ENCODE measurements around the gene SLC35F4.

Gene SLC35F4

DNA sequence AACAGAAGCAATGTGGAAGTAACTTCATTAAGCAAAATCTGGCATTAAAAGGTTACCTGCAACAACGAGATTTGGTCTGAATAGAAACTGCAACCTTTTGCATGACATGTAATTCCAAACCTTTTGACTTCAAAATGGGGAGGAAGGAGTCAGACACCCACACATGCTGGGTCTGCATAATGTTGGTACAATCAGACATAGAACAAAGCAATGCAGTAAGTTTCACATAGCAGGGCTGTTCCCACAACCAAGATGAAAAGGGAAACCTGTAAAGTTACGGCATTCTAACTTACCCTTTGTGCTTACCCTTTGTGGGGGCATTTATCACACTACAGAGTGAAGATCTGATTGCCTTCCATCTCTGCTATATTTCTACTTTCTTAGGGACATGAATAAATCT lies 10.1 kb upstream of the SLC35F4 start:
- TF ChIP-seq GABPA (IDR thresholded peaks at IDR 0.05; ENCODE audit: low read depth) (no peak), POLR2AphosphoS5 (IDR thresholded peaks at IDR 0.05; ENCODE audit: low read depth) (no peak), CTCF (IDR thresholded peaks at IDR 0.05; ENCODE audit: insufficient read depth, low read length) (no peak), REST (IDR thresholded peaks at IDR 0.05; ENCODE audit: insufficient replicate concordance, low read depth) (no peak), SPI1 (IDR thresholded peaks at IDR 0.05; ENCODE audit: borderline replicate concordance, low read depth) (no peak)
- DNase-seq (ENCODE audit: low read depth in 1 of 2, low spot score in 1 of 2): no peak
- Histone ChIP-seq H3K27ac (replicated peaks) (no peak overlapping the region), H3K4me3 (replicated peaks; ENCODE audit: insufficient read depth, low read length) (no peak overlapping the region), H3K27me3 (ENCODE audit: insufficient read depth, poor library complexity, severe bottlenecking) (no peaks in the 10 kb centered on the region)

- Histone ChIP-seq H3K27me3 (ENCODE audit: insufficient read depth, poor library complexity, severe bottlenecking) (no peaks in the 10 kb centered on the region), H3K27ac (replicated peaks) (no peak overlapping the region), H3K4me3 (replicated peaks; ENCODE audit: insufficient read depth, low read length) (no peak overlapping the region)
- TF ChIP-seq CTCF (IDR thresholded peaks at IDR 0.05; ENCODE audit: insufficient read depth, low read length) (no peak), POLR2AphosphoS5 (IDR thresholded peaks at IDR 0.05; ENCODE audit: low read depth) (no peak), GABPA (IDR thresholded peaks at IDR 0.05; ENCODE audit: low read depth) (no peak), SPI1 (IDR thresholded peaks at IDR 0.05; ENCODE audit: borderline replicate concordance, low read depth) (no peak), REST (IDR thresholded peaks at IDR 0.05; ENCODE audit: insufficient replicate concordance, low read depth) (no peak)
- no peak for DNase-seq (ENCODE audit: low read depth in 1 of 2, low spot score in 1 of 2)
Observed at GRCh38 chr14:57875296-57875695, 9.4 kb upstream of the SLC35F4 start.

DNA sequence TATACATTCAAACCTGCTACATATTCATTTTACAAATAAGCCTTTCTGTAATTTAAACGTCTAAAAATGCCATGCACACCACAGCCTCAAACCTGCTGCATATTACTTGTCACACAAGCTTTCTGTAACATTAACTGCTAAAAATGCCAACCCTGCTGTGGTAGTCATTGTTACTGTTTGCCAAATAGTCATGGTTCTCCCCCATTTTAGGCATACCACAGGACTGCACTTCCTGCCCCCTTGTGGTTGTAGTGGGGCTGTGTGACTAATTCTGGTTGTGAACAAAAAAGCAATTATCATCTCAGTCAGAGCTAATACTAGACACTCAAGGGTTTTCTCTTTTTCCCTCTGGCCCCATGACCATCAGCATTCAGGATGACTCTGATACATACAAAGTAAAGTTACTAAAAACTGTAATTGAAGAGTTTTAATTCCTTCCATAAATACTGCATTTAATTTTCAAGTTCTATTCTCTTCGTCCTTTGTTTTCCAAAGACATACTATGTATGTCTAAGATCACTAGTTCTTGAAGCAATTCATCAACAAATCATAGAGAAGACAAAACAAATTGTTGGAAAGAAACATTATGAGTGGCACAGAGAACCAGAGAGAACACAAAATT lies 5.7 kb upstream of the SLC35F4 start:
- DNase-seq (ENCODE audit: low read depth in 1 of 2, low spot score in 1 of 2): peak in 1 of 2 experiments; percentile 25
- H3K4me3 ChIP-seq (replicated peaks; ENCODE audit: insufficient read depth, low read length): no peak overlapping the region

More for the DNA sequence above, 5.7 kb upstream of the SLC35F4 start:
- Histone ChIP-seq H3K27me3 (ENCODE audit: insufficient read depth, poor library complexity, severe bottlenecking) (peaks cover under 1% of the 10 kb centered on the region), H3K27ac (replicated peaks) (no peak overlapping the region)
- TF ChIP-seq SPI1 (IDR thresholded peaks at IDR 0.05; ENCODE audit: borderline replicate concordance, low read depth) (no peak), CTCF (IDR thresholded peaks at IDR 0.05; ENCODE audit: insufficient read depth, low read length) (peak; percentile 37), REST (IDR thresholded peaks at IDR 0.05; ENCODE audit: insufficient replicate concordance, low read depth) (no peak), GABPA (IDR thresholded peaks at IDR 0.05; ENCODE audit: low read depth) (no peak), POLR2AphosphoS5 (IDR thresholded peaks at IDR 0.05; ENCODE audit: low read depth) (no peak)
